ENCODE results near the gene PIAS4. TPM values are rescaled to one million over a fixed set of nuclear protein-coding genes. Genes with fewer than 3 reads are reported as not detected.
"Not testable (repeated sequence)": the region's sequence is repeated elsewhere in the genome, so short reads cannot be mapped to it uniquely, and the experiment has no call there.

PIAS4 gene
- total and polyA plus RNA-seq, 9 of the 15 experiments (the other 6 are each of a cell fraction or from before 2014, with no cell fraction given) = 0.27 to 34.9 (median 14.4) TPM

- H3K4me2 ChIP-seq (ENCODE audit: insufficient read depth, low read length); H3K36me3 ChIP-seq (ENCODE audit: control insufficient read depth, insufficient read depth, low read length); H3K4me3 ChIP-seq; intact Hi-C loops (cut with micrococcal nuclease); H3K9ac ChIP-seq (ENCODE audit: insufficient read depth in 1 of 2, low read depth in 2 of 2, low read length in 2 of 2); DNase-seq (ENCODE audit: extremely low read depth in 1 of 4, low spot score in 3 of 4); FAIRE-seq; H3K9me1 ChIP-seq (ENCODE audit: control insufficient read depth, insufficient read depth, low read length); H3K9me3 ChIP-seq (replicated peaks; ENCODE audit: control insufficient read depth, insufficient read depth, low read depth, low read length); in situ Hi-C loops (cut with MboI); H3K27me3 ChIP-seq (ENCODE audit: control insufficient read depth in 2 of 2, insufficient read depth in 2 of 2, low read length in 2 of 2); H3K27ac ChIP-seq (ENCODE audit: extremely low read depth, low read depth, low read length); ATAC-seq; CTCF ChIA-PET (ENCODE audit: low intra/inter-chr PET ratio); H3K79me2 ChIP-seq (ENCODE audit: control insufficient read depth, insufficient read depth, low read length); H4K20me1 ChIP-seq (replicated peaks; ENCODE audit: control insufficient read depth, insufficient read depth, low read length); BruUV-seq (replicated peaks); TF ChIP-seq NR2C1 (IDR thresholded peaks at IDR 0.05): not testable (repeated sequence)
- Histone ChIP-seq H2AFZ (ENCODE audit: low read depth, low read length) (0 out of 2 replicates have a peak overlapping the region, but pooled peaks have one; percentile 23), H3K4me1 (replicated peaks in 1 of 2; ENCODE audit: control insufficient read depth in 2 of 2, insufficient read depth in 2 of 2, low read length in 2 of 2) (peaks cover 2 to 10% of the 10 kb centered on the region in 2 experiments; a peak in 4 of 5 replicates)
- POLR2A ChIA-PET = interaction anchor here (0.7 kb wide), 1 partner anchor 13 kb away, joined by 4 read pairs; the partner anchor contains the start of gene EEF2
- 43% methylated on average over 14 of the region's 29 CpGs for WGBS (ENCODE audit: insufficient coverage, low coverage, missing lambda C conversion rate)
- TF ChIP-seq DMBX1 (CRISPR knock-in tag; IDR thresholded peaks at IDR 0.05; ENCODE audit: borderline replicate concordance) (0 out of 2 replicates have a peak, but pooled peaks have one; percentile 44), MAX (CRISPR knock-in tag; IDR thresholded peaks at IDR 0.05) (peak; percentile 64), ARID1B (IDR thresholded peaks at IDR 0.05) (peak; percentile 47; the same call in 1 of the 2 replicates), MNT (conservative IDR thresholded peaks at IDR 0.05) (peak in 1 of 2 experiments; percentile 67; a peak in 3 of 4 replicates), KDM1A (IDR thresholded peaks at IDR 0.05) (peak in 1 of 2 experiments; percentile 17; a peak in 1 of 4 replicates), HMBOX1 (IDR thresholded peaks at IDR 0.05) (peak; percentile 37; the same call in 1 of the 2 replicates), TCF3 (CRISPR knock-in tag; IDR thresholded peaks at IDR 0.05) (peak; percentile 43; the same call in 1 of the 2 replicates), CBFA2T3 (IDR thresholded peaks at IDR 0.05) (peak; percentile 73), ZNF592 (IDR thresholded peaks at IDR 0.05) (peak; percentile 92), SMARCE1 (IDR thresholded peaks at IDR 0.05) (0 out of 2 replicates have a peak, but pooled peaks have one; percentile 14), IRF9 (tag; IDR thresholded peaks at IDR 0.05) (0 out of 2 replicates have a peak, but pooled peaks have one; percentile 22), NR2C1 (tag; IDR thresholded peaks at IDR 0.05) (peak; percentile 12; the same call in 1 of the 2 replicates), CBFA2T2 (conservative IDR thresholded peaks at IDR 0.05) (peak; percentile 62)
Measured at GRCh38 chr19:3998667-3999412, 8.7 kb upstream of the PIAS4 start.
